Fibroblast of mammary gland (primary cell): ENCODE data around the gene EIF3A.

ENCODE experiments used
- DNase-seq: peaks from one replicate; pipeline ENCODE4 v3.0.0-alpha.2; 2010; ENCODE audit warnings: low read depth
- H3K4me3 ChIP-seq: 2 replicates; pipeline ENCODE4 v1.5.1; 2011; ENCODE audit warnings: low read depth, mild to moderate bottlenecking, low read length, moderate library complexity; ENCODE audit not compliant: control insufficient read depth
- TF ChIP-seq, protein P1 (sequence below): conservative IDR thresholded peaks from 2 replicates; pipeline ENCODE4 v1.5.1; 2011; ENCODE audit warnings: low read depth, low read length, inconsistent platforms; ENCODE audit not compliant: control insufficient read depth, insufficient read depth

The EIF3A gene

DNA sequence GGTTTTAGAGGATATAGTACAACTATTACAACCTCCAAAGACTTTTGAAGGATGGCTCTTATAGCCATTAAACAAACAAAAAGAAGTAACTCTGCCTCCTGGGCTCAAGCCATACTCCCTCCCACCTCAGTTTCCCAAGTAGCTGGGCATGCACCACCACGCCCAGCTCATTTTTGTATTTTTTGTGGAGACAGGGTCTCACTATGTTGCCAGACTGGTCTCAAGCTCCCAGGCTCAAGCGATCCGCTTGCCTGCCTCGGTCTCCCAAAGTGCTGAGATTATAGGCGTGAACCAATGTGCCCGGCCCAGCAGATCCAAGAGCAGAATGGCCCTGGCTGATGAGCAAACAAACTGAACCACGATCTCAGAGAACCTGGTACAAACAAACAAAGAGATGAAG is 35.1 kb downstream of the EIF3A start:
- no peak for DNase-seq
- no peak overlapping the region for H3K4me3 ChIP-seq
- TF ChIP-seq, protein P1, sequence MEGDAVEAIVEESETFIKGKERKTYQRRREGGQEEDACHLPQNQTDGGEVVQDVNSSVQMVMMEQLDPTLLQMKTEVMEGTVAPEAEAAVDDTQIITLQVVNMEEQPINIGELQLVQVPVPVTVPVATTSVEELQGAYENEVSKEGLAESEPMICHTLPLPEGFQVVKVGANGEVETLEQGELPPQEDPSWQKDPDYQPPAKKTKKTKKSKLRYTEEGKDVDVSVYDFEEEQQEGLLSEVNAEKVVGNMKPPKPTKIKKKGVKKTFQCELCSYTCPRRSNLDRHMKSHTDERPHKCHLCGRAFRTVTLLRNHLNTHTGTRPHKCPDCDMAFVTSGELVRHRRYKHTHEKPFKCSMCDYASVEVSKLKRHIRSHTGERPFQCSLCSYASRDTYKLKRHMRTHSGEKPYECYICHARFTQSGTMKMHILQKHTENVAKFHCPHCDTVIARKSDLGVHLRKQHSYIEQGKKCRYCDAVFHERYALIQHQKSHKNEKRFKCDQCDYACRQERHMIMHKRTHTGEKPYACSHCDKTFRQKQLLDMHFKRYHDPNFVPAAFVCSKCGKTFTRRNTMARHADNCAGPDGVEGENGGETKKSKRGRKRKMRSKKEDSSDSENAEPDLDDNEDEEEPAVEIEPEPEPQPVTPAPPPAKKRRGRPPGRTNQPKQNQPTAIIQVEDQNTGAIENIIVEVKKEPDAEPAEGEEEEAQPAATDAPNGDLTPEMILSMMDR: no peak

DNA sequence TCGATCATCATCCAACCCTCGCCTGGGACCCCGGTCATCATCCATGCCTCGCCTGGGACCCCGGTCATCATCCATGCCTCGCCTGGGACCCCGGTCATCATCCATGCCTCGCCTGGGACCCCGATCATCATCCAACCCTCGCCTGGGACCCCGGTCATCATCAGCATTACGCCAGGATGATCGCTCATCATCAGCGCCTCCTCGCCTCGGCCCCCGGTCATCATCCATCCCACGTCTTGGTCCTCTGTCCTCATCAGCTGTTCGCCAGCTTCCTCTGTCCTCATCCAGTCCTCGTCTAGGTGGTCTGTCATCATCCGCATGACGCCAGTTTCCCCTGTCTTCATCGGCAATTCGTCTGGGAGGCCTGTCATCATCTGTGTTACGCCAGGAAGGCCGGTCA is 38.4 kb downstream of the EIF3A start:
- DNase-seq: no peak
- TF ChIP-seq, protein P1: no peak
- H3K4me3 ChIP-seq: no peak overlapping the region

DNA sequence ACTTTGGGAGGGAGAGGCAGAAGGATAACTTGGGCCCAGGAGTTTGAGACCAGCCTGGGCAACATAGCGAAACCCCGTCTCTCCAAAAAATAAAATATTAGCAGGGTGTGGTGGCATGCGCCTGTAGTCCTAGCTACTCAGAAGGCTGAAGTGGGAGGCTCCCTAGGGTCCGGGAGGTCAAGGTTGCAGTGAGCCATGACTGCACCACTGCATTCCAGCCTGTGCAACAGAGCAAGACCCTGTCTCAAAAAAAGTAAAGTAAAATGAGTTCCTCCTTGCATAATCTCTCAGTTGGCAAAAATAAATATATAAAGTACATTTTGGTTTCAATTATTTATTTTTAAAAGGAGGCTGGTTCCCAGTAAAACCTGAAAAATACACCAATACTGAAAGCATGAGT is 39.3 kb downstream of the EIF3A start:
- DNase-seq: no peak
- TF ChIP-seq, protein P1: no peak
- H3K4me3 ChIP-seq: no peak overlapping the region

DNA sequence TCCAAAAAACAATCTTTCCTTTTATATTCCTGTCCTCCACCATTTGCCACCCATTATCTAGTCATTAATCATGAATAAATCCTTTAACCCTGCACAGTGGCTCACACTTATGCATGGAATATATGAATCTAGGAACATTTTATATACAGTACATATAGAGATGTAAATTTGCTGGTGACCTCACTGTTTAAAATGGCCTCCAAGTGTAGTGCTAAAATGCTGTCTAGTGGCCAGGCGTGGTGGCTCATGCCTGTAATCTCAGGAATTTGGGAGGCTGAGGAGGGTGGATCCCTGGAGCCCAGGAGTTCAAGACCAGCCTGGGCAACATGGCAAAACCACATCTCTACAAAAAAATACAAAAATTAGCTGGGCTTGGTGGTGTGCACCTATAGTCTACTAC is 41.5 kb downstream of the EIF3A start:
- no peak for DNase-seq
- TF ChIP-seq, protein P1: no peak

DNA sequence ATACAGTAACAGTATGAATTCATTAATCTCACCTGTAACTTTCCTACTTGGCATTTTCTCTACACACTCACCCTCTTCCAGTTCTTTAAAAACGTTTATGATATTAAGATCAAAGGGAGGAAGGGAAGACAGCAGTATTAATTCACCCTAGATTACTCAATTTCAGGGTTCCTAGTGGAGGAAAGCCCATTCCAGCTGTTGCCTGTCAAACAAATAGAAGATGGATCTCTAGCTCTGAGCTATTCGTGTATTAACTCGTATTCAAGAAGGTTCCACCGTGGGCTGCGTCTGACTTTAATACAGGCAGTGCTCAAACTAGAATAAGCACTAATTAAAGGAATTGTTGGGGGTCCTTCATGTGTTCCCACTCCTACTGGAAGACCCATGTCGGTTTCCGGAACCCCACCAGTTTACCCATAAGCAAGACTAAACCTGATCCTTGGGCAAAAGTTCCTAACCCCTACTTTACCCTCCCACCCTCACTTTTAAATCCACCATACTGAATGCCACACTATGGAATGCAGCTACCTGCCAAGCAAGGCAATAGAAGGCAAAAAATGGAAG is 49.0 kb downstream of the EIF3A start:
- TF ChIP-seq, protein P1: no peak
- no peak for DNase-seq
- no peak overlapping the region for H3K4me3 ChIP-seq

More for the DNA sequence above, 41.5 kb downstream of the EIF3A start:
- H3K4me3 ChIP-seq: no peak overlapping the region

DNA sequence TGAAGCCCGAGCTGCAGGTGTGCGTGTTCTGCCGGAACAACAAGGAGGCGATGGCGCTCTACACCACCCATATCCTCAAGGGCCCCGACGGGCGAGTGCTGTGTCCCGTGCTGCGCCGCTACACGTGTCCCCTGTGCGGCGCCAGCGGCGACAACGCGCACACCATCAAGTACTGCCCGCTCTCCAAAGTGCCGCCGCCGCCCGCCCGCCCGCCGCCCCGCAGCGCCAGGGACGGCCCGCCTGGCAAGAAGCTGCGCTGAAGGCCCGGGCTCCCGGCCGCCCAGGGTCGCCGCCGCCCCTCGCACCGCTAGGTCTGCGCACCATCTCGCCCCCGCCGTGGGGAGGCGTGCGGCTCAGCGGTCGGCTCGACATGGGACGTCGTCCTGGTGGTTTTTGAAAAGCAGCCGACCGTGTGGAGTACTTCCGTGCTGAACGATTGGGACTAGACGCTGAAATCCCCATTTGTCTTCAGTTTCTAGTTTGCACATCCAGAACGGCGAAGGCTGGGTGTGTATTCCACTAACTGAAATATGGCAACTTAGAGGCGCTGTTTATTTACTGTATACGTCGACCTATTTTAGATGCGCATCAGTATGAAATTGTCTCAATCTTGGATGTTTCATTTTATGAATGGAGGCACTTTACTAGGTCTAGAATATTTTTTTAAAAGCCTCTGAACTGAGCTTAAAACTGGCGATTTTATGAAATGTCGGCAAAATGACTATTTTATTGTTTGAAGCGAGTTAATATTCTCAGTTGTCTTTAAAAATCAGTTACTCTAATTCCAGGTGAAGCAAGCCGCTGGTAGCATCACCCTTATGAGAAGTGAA is 50.0 kb downstream of the EIF3A start:
- TF ChIP-seq, protein P1: no peak
- H3K4me3 ChIP-seq: peak overlapping the region; percentile 29
- DNase-seq: peak; percentile 53
